Spleen (tissue), 11 donors: ENCODE data around the gene USH2A. TPM values are rescaled to one million over a fixed set of nuclear protein-coding genes. Genes with fewer than 3 reads are reported as not detected.

Source experiments
- DNase-seq: peaks from one replicate; pipeline ENCODE4 v3.0.0-alpha.2; 2020
- H3K27ac ChIP-seq, 8 donors: fragments of 200-600 bp; sonication (generic) in 7 of 8; 1 replicate in 4 of 8; 2 replicates in 4 of 8; pipeline versions ENCODE4 v1.5.0 to v1.8.0; 2016 to 2021; ENCODE audit warnings: inconsistent platforms in 4 of 8, mild to moderate bottlenecking in 4 of 8, moderate library complexity in 1 of 8
- H3K27me3 ChIP-seq, 7 donors: fragments of 200-600 bp; sonication (generic) in 6 of 7; replicated peaks in 1 of 7; 1 replicate in 4 of 7; 2 replicates in 3 of 7; pipeline versions ENCODE4 v1.5.0 to v1.8.0; 2016 to 2021; ENCODE audit warnings: inconsistent platforms in 3 of 7, mild to moderate bottlenecking in 1 of 7
- H3K36me3 ChIP-seq, 6 donors: fragments of 200-600 bp; sonication (generic) in 5 of 6; 1 replicate in 4 of 6; 2 replicates in 2 of 6; pipeline versions ENCODE4 v1.5.0 to v1.8.0; 2016 to 2021; ENCODE audit warnings: inconsistent platforms in 2 of 6
- H3K4me1 ChIP-seq, 6 donors: fragments of 200-600 bp; sonication (generic) in 5 of 6; 1 replicate in 3 of 6; 2 replicates in 3 of 6; pipeline versions ENCODE4 v1.5.0 to v1.8.0; 2016 to 2021; ENCODE audit warnings: inconsistent platforms in 3 of 6
- H3K4me3 ChIP-seq, 8 donors: fragments of 200-600 bp; sonication (generic) in 7 of 8; 1 replicate in 4 of 8; 2 replicates in 4 of 8; pipeline versions ENCODE4 v1.5.0 to v1.8.0; 2016 to 2021; ENCODE audit warnings: inconsistent platforms in 4 of 8, mild to moderate bottlenecking in 4 of 8, moderate library complexity in 2 of 8
- H3K9me3 ChIP-seq, 8 donors: fragments of 200-600 bp; sonication (generic) in 7 of 8; 1 replicate in 4 of 8; 2 replicates in 4 of 8; pipeline versions ENCODE4 v1.5.0 to v1.8.0; 2016 to 2021; ENCODE audit warnings: inconsistent platforms in 4 of 8
- CTCF ChIP-seq, 11 experiments: fragments of 200-600 bp in 7 of 11; fragments of 450-650 bp in 4 of 11; sonication (generic) in 4 of 11; IDR thresholded peaks in 8 of 11; conservative IDR thresholded peaks in 3 of 11; 1 replicate in 7 of 11; 2 replicates in 4 of 11; pipeline versions ENCODE4 v1.4.0 to v1.8.0; 2016 to 2021; ENCODE audit warnings: antibody characterized with exemption in 11 of 11, inconsistent platforms in 4 of 11, mild to moderate bottlenecking in 1 of 11
- POLR2A ChIP-seq, 3 donors: fragments of 450-650 bp; IDR thresholded peaks; one replicate each; pipeline ENCODE4 v1.5.1; 2017; ENCODE audit warnings: antibody characterized with exemption in 3 of 3, mild to moderate bottlenecking in 1 of 3
- POLR2AphosphoS5 ChIP-seq, 3 donors: sonication (generic); formaldehyde crosslinking; IDR thresholded peaks; one replicate each; pipeline ENCODE4 v1.5.1; 2017; ENCODE audit warnings: antibody characterized with exemption in 3 of 3
- WGBS, 5 donors: extraction: QIAGEN DNeasy Blood & Tissue Kit in 3 of 5; methylation state at CpG; one replicate each; pipeline versions ENCODE4 v1.1.5 to v1.1.7; 2013 to 2018; 5-methylcytosine and 5-hydroxymethylcytosine counted together
- intact Hi-C: fragments of 100-400 bp; cut with DNase I; formaldehyde crosslinking; loops from one replicate; pipeline ENCODE4 v1.15.0; 2023; ENCODE audit warnings: low total_unique reads
- polyA plus RNA-seq, 3 donors: library from polyadenylated mRNA; stranded (reverse); fragments of 200-250 nt; gene quantifications; one replicate each; pipeline ENCODE4 v1.2.1, GENCODE V29; 2013
- total RNA-seq, 7 donors: library from RNA; depleted of rRNA in 3 of 7; stranded (reverse); fragments of >200 nt in 3 of 7; fragmentation: NEBNext Ultra II Directional in 4 of 7; extraction: Animal tissue kit (Norgen Biotek cat#: 25700) in 4 of 7; gene quantifications; one replicate each; pipeline versions ENCODE4 v1.1.0 to v1.2.1, GENCODE V29; 2016 to 2021
- donor health status: healthy with polysubstance abuse.
- donor health status: DM: no; HTN: no; CAD: no; lungs with moderate emphysema.
- donor health status: DM: no; HTN: no; CAD: no.
- donor health status: Bipolar disorder and iron deficiency.
- donor health status: healthy.
- donor health status: DM: no; HTN: no; CAD: no.
- donor health status: DM: yes; HTN: yes; CAD: no.

Gene USH2A
- total and polyA plus RNA-seq, 10 donors = under 0.01 TPM; not detected in 9

GRCh38 chr1:215768303-215768702 is 654.9 kb downstream of the USH2A start:
- no peaks in the 10 kb centered on the region for H3K27me3 ChIP-seq
- 83 to 90% (median 87%) methylated on average over 4 of the region's 4 CpGs for WGBS, 5 donors
- H3K4me3 ChIP-seq = no peak overlapping the region
- H3K4me1 ChIP-seq = no peaks in the 10 kb centered on the region
- no peak for DNase-seq
- no peaks in the 10 kb centered on the region for H3K9me3 ChIP-seq
- TF ChIP-seq POLR2A (IDR thresholded peaks at IDR 0.05) (no peak), CTCF (IDR thresholded peaks at IDR 0.05 in 8 of 11, conservative IDR thresholded peaks at IDR 0.05 in 3 of 11) (no peak), POLR2AphosphoS5 (IDR thresholded peaks at IDR 0.05) (no peak)
- intact Hi-C loops = no loop called here
- H3K36me3 ChIP-seq = no peaks in the 10 kb centered on the region
- H3K27ac ChIP-seq = no peak overlapping the region

- H3K4me1 ChIP-seq = no peaks in the 10 kb centered on the region
- H3K4me3 ChIP-seq = no peak overlapping the region
- no peaks in the 10 kb centered on the region for H3K9me3 ChIP-seq
- TF ChIP-seq POLR2AphosphoS5 (IDR thresholded peaks at IDR 0.05) = no peak
- no peak for TF ChIP-seq POLR2A (IDR thresholded peaks at IDR 0.05)
- no peak for TF ChIP-seq CTCF (IDR thresholded peaks at IDR 0.05 in 8 of 11, conservative IDR thresholded peaks at IDR 0.05 in 3 of 11)
- intact Hi-C loops = no loop called here
- no peaks in the 10 kb centered on the region for H3K27me3 ChIP-seq
- no peaks in the 10 kb centered on the region for H3K36me3 ChIP-seq
- DNase-seq = no peak
- no peak overlapping the region for H3K27ac ChIP-seq
- WGBS, 5 donors = 56 to 71% (median 63%) methylated on average over 2 of the region's 2 CpGs
Observed at GRCh38 chr1:215767761-215768160, 655.5 kb downstream of the USH2A start.

- no peaks in the 10 kb centered on the region for H3K9me3 ChIP-seq
- TF ChIP-seq CTCF (IDR thresholded peaks at IDR 0.05 in 8 of 11, conservative IDR thresholded peaks at IDR 0.05 in 3 of 11) (no peak), POLR2AphosphoS5 (IDR thresholded peaks at IDR 0.05) (no peak)
- H3K4me3 ChIP-seq = no peak overlapping the region
- H3K36me3 ChIP-seq = no peaks in the 10 kb centered on the region
- H3K4me1 ChIP-seq = no peaks in the 10 kb centered on the region
- intact Hi-C loops = no loop called here
- H3K27ac ChIP-seq = no peak overlapping the region
- WGBS, 5 donors = 43 to 70% (median 52%) methylated on average over 1 of the region's 1 CpG
- H3K27me3 ChIP-seq = no peaks in the 10 kb centered on the region
- no peak for DNase-seq
Observed at GRCh38 chr1:215766521-215766920, 656.7 kb downstream of the USH2A start.

GRCh38 chr1:215765833-215766232 is 657.4 kb downstream of the USH2A start:
- intact Hi-C loops = no loop called here
- Histone ChIP-seq H3K27me3 (no peaks in the 10 kb centered on the region), H3K4me1 (no peaks in the 10 kb centered on the region), H3K9me3 (no peaks in the 10 kb centered on the region), H3K27ac (no peak overlapping the region), H3K36me3 (no peaks in the 10 kb centered on the region), H3K4me3 (no peak overlapping the region)
- no peak for DNase-seq
- WGBS, 5 donors = 85 to 95% (median 87%) methylated on average over 1 of the region's 1 CpG
- TF ChIP-seq POLR2A (IDR thresholded peaks at IDR 0.05) (no peak), CTCF (IDR thresholded peaks at IDR 0.05 in 8 of 11, conservative IDR thresholded peaks at IDR 0.05 in 3 of 11) (no peak)
